ENCODE data around the gene DRAXIN.

DRAXIN gene

GRCh38 chr1:11712285-11712684 lies 20.8 kb downstream of the DRAXIN start:
- DNase-seq (ENCODE audit: low spot score), result no peak

- no peak for DNase-seq (ENCODE audit: low spot score)
These were observed 21.6 kb downstream of the DRAXIN start for GRCh38 chr1:11713095-11713494.

GRCh38 chr1:11714831-11715575 lies 23.5 kb downstream of the DRAXIN start:
- DNase-seq (ENCODE audit: low spot score), result no peak

- peak; percentile 43 for DNase-seq (ENCODE audit: low spot score)
These were observed 28.0 kb downstream of the DRAXIN start for GRCh38 chr1:11719313-11720032.

GRCh38 chr1:11720033-11720376 lies 28.5 kb downstream of the DRAXIN start:
- no peak for DNase-seq (ENCODE audit: low spot score)

GRCh38 chr1:11720525-11720924 lies 29.0 kb downstream of the DRAXIN start:
- no peak for DNase-seq (ENCODE audit: low spot score)

- DNase-seq (ENCODE audit: low spot score), result no peak
These were observed 29.8 kb downstream of the DRAXIN start for GRCh38 chr1:11721311-11721710.

GRCh38 chr1:11722538-11722937 lies 31.0 kb downstream of the DRAXIN start:
- no peak for DNase-seq (ENCODE audit: low spot score)

- DNase-seq (ENCODE audit: low spot score), result no peak
These were observed 34.1 kb downstream of the DRAXIN start for GRCh38 chr1:11725616-11726015.

GRCh38 chr1:11727119-11727518 lies 35.6 kb downstream of the DRAXIN start:
- DNase-seq (ENCODE audit: low spot score), result no peak

- no peak for DNase-seq (ENCODE audit: low spot score)
These were observed 36.8 kb downstream of the DRAXIN start for GRCh38 chr1:11728126-11728806.

GRCh38 chr1:11729155-11729497 lies 37.6 kb downstream of the DRAXIN start:
- DNase-seq (ENCODE audit: low spot score), result no peak

GRCh38 chr1:11729498-11730428 lies 38.3 kb downstream of the DRAXIN start:
- DNase-seq (ENCODE audit: low spot score), result no peak

GRCh38 chr1:11730429-11730891 lies 39.0 kb downstream of the DRAXIN start:
- peak; percentile 51 for DNase-seq (ENCODE audit: low spot score)

- DNase-seq (ENCODE audit: low spot score), result peak; percentile 42
These were observed 40.3 kb downstream of the DRAXIN start for GRCh38 chr1:11731691-11732283.

GRCh38 chr1:11733306-11733705 lies 41.8 kb downstream of the DRAXIN start:
- DNase-seq (ENCODE audit: low spot score), result no peak

GRCh38 chr1:11735531-11735853 lies 44.0 kb downstream of the DRAXIN start:
- no peak for DNase-seq (ENCODE audit: low spot score)

GRCh38 chr1:11735854-11736745 lies 44.6 kb downstream of the DRAXIN start, which contains the start of gene AGTRAP:
TSS of gene AGTRAP (plus strand) at chr1:11736136. CDS start at chr1:11736209, 73 bp downstream.
- DNase-seq (ENCODE audit: low spot score), result peak; percentile 82

- peak; percentile 68 for DNase-seq (ENCODE audit: low spot score)
These were observed 45.5 kb downstream of the DRAXIN start for GRCh38 chr1:11736746-11737639.

Data from kidney capillary endothelial cell (primary cell).